ENCODE results near the gene RAB5IF. TPM values are rescaled to one million over a fixed set of nuclear protein-coding genes. Genes with fewer than 3 reads are reported as not detected.

The RAB5IF gene
- total and polyA plus RNA-seq, 7 donors, result 58.7 to 169 (median 85.1) TPM

- H3K27me3 ChIP-seq, result no peaks in the 10 kb centered on the region
- no peak overlapping the region for H3K27ac ChIP-seq
- 97% methylated on average over 15 of the region's 15 CpGs for WGBS, 2 donors
- DNase-seq, result no peak
- H3K4me3 ChIP-seq, result no peak overlapping the region
- peaks cover 0 to 30% (median 23%) of the 10 kb centered on the region in 4 donors for H3K4me1 ChIP-seq
- H3K36me3 ChIP-seq, result peaks cover 9 to 42% (median 21%) of the 10 kb centered on the region in 4 donors
- intact Hi-C loops (cut with DNase I), result loop anchor here (10.0 kb wide), 1 partner anchor 196 kb away; the partner anchor contains the start of gene DSN1
- TF ChIP-seq EP300 (IDR thresholded peaks at IDR 0.05), result no peak
- no peaks in the 10 kb centered on the region for H3K9me3 ChIP-seq
Observed at GRCh38 chr20:36578356-36579041, 27.1 kb upstream of the RAB5IF start.

- H3K27me3 ChIP-seq, result no peaks in the 10 kb centered on the region
- peaks cover 0 to 18% (median 13%) of the 10 kb centered on the region in 4 donors for H3K4me1 ChIP-seq
- no peaks in the 10 kb centered on the region for H3K9me3 ChIP-seq
- DNase-seq, result no peak
- H3K27ac ChIP-seq, result no peak overlapping the region
- H3K4me3 ChIP-seq, result no peak overlapping the region
- TF ChIP-seq EP300 (IDR thresholded peaks at IDR 0.05), result no peak
- TF ChIP-seq POLR2A (IDR thresholded peaks at IDR 0.05), result no peak
- no peak for TF ChIP-seq CTCF (IDR thresholded peaks at IDR 0.05)
- TF ChIP-seq POLR2AphosphoS5 (IDR thresholded peaks at IDR 0.05), result no peak
- peaks cover 9 to 42% (median 21%) of the 10 kb centered on the region in 4 donors for H3K36me3 ChIP-seq
- intact Hi-C loops (cut with DNase I), result loop anchor here (10.0 kb wide), 1 partner anchor 195 kb away; the partner anchor contains the start of gene DSN1
- 88 to 91% methylated on average over 2 of the region's 2 CpGs for WGBS, 2 donors
Observed at GRCh38 chr20:36579996-36580545, 25.5 kb upstream of the RAB5IF start.

- Histone ChIP-seq H3K27ac (no peak overlapping the region), H3K27me3 (no peaks in the 10 kb centered on the region), H3K36me3 (peaks cover 9 to 49% (median 21%) of the 10 kb centered on the region in 4 donors), H3K4me3 (no peak overlapping the region), H3K9me3 (no peaks in the 10 kb centered on the region), H3K4me1 (no peaks in the 10 kb centered on the region)
- DNase-seq, result no peak
- 78 to 87% methylated on average over 4 of the region's 4 CpGs for WGBS, 2 donors
- intact Hi-C loops (cut with DNase I), result no loop called here
- no peak for TF ChIP-seq EP300 (IDR thresholded peaks at IDR 0.05)
- TF ChIP-seq POLR2AphosphoS5 (IDR thresholded peaks at IDR 0.05), result no peak
- TF ChIP-seq CTCF (IDR thresholded peaks at IDR 0.05), result no peak
- no peak for TF ChIP-seq POLR2A (IDR thresholded peaks at IDR 0.05)
Observed at GRCh38 chr20:36582322-36582721, 23.3 kb upstream of the RAB5IF start.

GRCh38 chr20:36582821-36583220, 22.8 kb upstream of the RAB5IF start:
- no peaks in the 10 kb centered on the region for H3K4me1 ChIP-seq
- TF ChIP-seq POLR2AphosphoS5 (IDR thresholded peaks at IDR 0.05), result no peak
- TF ChIP-seq CTCF (IDR thresholded peaks at IDR 0.05), result no peak
- no peak for TF ChIP-seq EP300 (IDR thresholded peaks at IDR 0.05)
- no peak for TF ChIP-seq POLR2A (IDR thresholded peaks at IDR 0.05)
- H3K27ac ChIP-seq, result no peak overlapping the region
- intact Hi-C loops (cut with DNase I), result no loop called here
- H3K36me3 ChIP-seq, result peaks cover 9 to 49% (median 21%) of the 10 kb centered on the region in 4 donors
- no peak overlapping the region for H3K4me3 ChIP-seq
- no peak for DNase-seq
- H3K27me3 ChIP-seq, result no peaks in the 10 kb centered on the region
- 94% methylated on average over 4 of the region's 4 CpGs for WGBS, 2 donors
- H3K9me3 ChIP-seq, result no peaks in the 10 kb centered on the region

- intact Hi-C loops (cut with DNase I), result no loop called here
- no peaks in the 10 kb centered on the region for H3K4me1 ChIP-seq
Observed at GRCh38 chr20:36584018-36584481, 21.5 kb upstream of the RAB5IF start.

More at GRCh38 chr20:36584018-36584481, 21.5 kb upstream of the RAB5IF start:
- 86 to 90% methylated on average over 2 of the region's 2 CpGs for WGBS, 2 donors
- no peak for DNase-seq
- H3K27me3 ChIP-seq, result no peaks in the 10 kb centered on the region
- no peak overlapping the region for H3K27ac ChIP-seq
- TF ChIP-seq POLR2A (IDR thresholded peaks at IDR 0.05) (no peak), CTCF (IDR thresholded peaks at IDR 0.05) (no peak), EP300 (IDR thresholded peaks at IDR 0.05) (no peak), POLR2AphosphoS5 (IDR thresholded peaks at IDR 0.05) (no peak)
- no peaks in the 10 kb centered on the region for H3K9me3 ChIP-seq
- H3K4me3 ChIP-seq, result no peak overlapping the region
- peaks cover 9 to 42% (median 20%) of the 10 kb centered on the region in 4 donors for H3K36me3 ChIP-seq
